B cell (primary cell): ENCODE results near the gene MYOM3.

Experiments
- CTCF ChIP-seq: fragments of 200-600 bp; IDR thresholded peaks from one replicate; pipeline ENCODE4 v1.8.0; 2022; ENCODE audit warnings: antibody characterized with exemption, mild to moderate bottlenecking
- EZH2 ChIP-seq: IDR thresholded peaks from 2 replicates; pipeline ENCODE4 v1.6.1; 2012; ENCODE audit warnings: borderline replicate concordance, low read depth, mild to moderate bottlenecking, moderate library complexity, low read length; ENCODE audit not compliant: insufficient read depth, poor library complexity, severe bottlenecking

DNA sequence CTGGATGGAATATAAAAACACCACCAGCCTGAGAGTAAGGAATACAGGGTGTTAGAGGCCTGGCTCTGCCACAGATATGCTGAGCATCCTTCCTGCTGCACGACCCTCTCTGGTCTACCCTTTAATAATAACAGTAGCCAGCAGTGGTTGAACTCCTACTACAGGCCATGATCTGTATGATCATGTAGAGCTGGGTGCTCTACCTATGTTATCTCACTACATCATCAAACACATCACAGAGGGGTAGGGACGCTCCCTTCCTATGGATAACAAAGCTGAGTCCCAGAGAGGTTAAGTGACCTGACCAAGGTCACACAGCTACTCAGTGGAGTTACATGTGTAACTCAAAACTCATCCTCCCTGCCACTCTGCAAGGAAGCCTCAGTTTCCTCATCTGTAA is 13.0 kb upstream of the MYOM3 start:
- TF ChIP-seq EZH2 = no peak
- TF ChIP-seq CTCF = no peak
